Stomach (tissue), 9 donors: ENCODE results near the gene USO1. TPM values are rescaled to one million over a fixed set of nuclear protein-coding genes. Genes with fewer than 3 reads are reported as not detected.
A peak's percentile ranks its signal among the peaks of the same experiment; 100 is the strongest.

Experiments used
- DNase-seq, 2 donors: peaks; one replicate each; pipeline versions ENCODE4 v3.0.0 to v3.0.0-alpha.2; 2013 to 2019
- H3K27ac ChIP-seq, 5 donors: fragments of 200-600 bp in 4 of 5; sonication (generic) in 4 of 5; one replicate each; pipeline ENCODE4 v1.5.1; 2013 to 2019; ENCODE audit warnings: mild to moderate bottlenecking in 1 of 5, moderate library complexity in 1 of 5
- H3K27me3 ChIP-seq, 3 donors: fragments of 200-600 bp; sonication (generic); one replicate each; pipeline ENCODE4 v1.5.1; 2017 to 2019; ENCODE audit warnings: mixed run types in 1 of 3
- H3K36me3 ChIP-seq, 4 donors: fragments of 200-600 bp; sonication (generic); 1 replicate in 3 of 4; 2 replicates in 1 of 4; pipeline ENCODE4 v1.5.1; 2016 to 2019
- H3K4me1 ChIP-seq, 4 donors: fragments of 200-600 bp; sonication (generic); one replicate each; pipeline ENCODE4 v1.5.1; 2016 to 2019
- H3K4me3 ChIP-seq, 4 donors: fragments of 200-600 bp; sonication (generic) in 3 of 4; one replicate each; pipeline ENCODE4 v1.5.1; 2016 to 2019; ENCODE audit warnings: mild to moderate bottlenecking in 1 of 4
- H3K9me3 ChIP-seq, 4 donors: fragments of 200-600 bp; sonication (generic); one replicate each; pipeline ENCODE4 v1.5.1; 2016 to 2019
- CTCF ChIP-seq, 7 experiments: fragments of 450-650 bp in 4 of 7; fragments of 200-600 bp in 3 of 7; sonication (generic) in 3 of 7; IDR thresholded peaks; one replicate each; pipeline ENCODE4 v1.5.1; 2016 to 2019; ENCODE audit warnings: antibody characterized with exemption in 7 of 7, control low read depth in 2 of 7, mild to moderate bottlenecking in 1 of 7
- EP300 ChIP-seq: sonication (generic); formaldehyde crosslinking; IDR thresholded peaks from one replicate; pipeline ENCODE4 v1.6.1; 2017; ENCODE audit warnings: antibody characterized with exemption
- POLR2A ChIP-seq, 4 donors: fragments of 450-650 bp; IDR thresholded peaks; one replicate each; pipeline ENCODE4 v1.6.1; 2016; ENCODE audit warnings: antibody characterized with exemption in 4 of 4, control low read depth in 2 of 4, mild to moderate bottlenecking in 1 of 4, moderate library complexity in 1 of 4
- POLR2AphosphoS5 ChIP-seq, 3 donors: sonication (generic); formaldehyde crosslinking; IDR thresholded peaks; one replicate each; pipeline ENCODE4 v1.6.1; 2016; ENCODE audit warnings: antibody characterized with exemption in 3 of 3
- WGBS, 5 donors: extraction: QIAGEN DNeasy Blood & Tissue Kit in 3 of 5; methylation state at CpG; one replicate each; pipeline versions ENCODE4 v1.1.5 to v1.1.7; 2013 to 2018; 5-methylcytosine and 5-hydroxymethylcytosine counted together
- intact Hi-C: fragments of 100-400 bp; cut with DNase I; formaldehyde crosslinking; loops from one replicate; pipeline ENCODE4 v1.15.1; 2023; ENCODE audit warnings: low total_unique reads
- polyA plus RNA-seq, 3 donors: library from polyadenylated mRNA; stranded (reverse); fragments of 200-250 nt; gene quantifications; one replicate each; pipeline ENCODE4 v1.2.3, GENCODE V29; 2013
- total RNA-seq, 5 donors: library from RNA; depleted of rRNA; stranded (reverse); fragments of >200 nt; gene quantifications; one replicate each; pipeline versions ENCODE4 v1.1.0 to v1.2.3, GENCODE V29; 2014 to 2016
- donor health status: healthy with polysubstance abuse.
- donor health status: Bipolar disorder and iron deficiency.
- donor health status: healthy.

The USO1 gene
- total and polyA plus RNA-seq, 8 donors = 20.6 to 120 (median 39.1) TPM

GRCh38 chr4:75698162-75698962 is 26.0 kb upstream of the USO1 start:
- H3K27ac ChIP-seq = peak overlapping the region in 3 of 5 donors; percentile 19 to 53 (median 48)
- DNase-seq = peak in 1 of 2 donors; percentile 33
- WGBS, 5 donors = 68 to 79% (median 73%) methylated on average over 6 of the region's 6 CpGs
- H3K36me3 ChIP-seq = peaks cover 0 to 5% (median 0%) of the 10 kb centered on the region in 4 donors
- no peak for TF ChIP-seq POLR2A (IDR thresholded peaks at IDR 0.05)
- TF ChIP-seq CTCF (IDR thresholded peaks at IDR 0.05) = no peak
- TF ChIP-seq POLR2AphosphoS5 (IDR thresholded peaks at IDR 0.05) = no peak
- TF ChIP-seq EP300 = no peak
- intact Hi-C loops = no loop called here
- H3K9me3 ChIP-seq = no peaks in the 10 kb centered on the region
- H3K4me3 ChIP-seq = no peak overlapping the region
- H3K27me3 ChIP-seq = no peaks in the 10 kb centered on the region
- H3K4me1 ChIP-seq = peaks cover 0 to 9% (median 0%) of the 10 kb centered on the region in 4 donors

GRCh38 chr4:75698963-75699228 is 25.5 kb upstream of the USO1 start:
- Histone ChIP-seq H3K9me3 (no peaks in the 10 kb centered on the region), H3K4me1 (peaks cover 0 to 9% (median 0%) of the 10 kb centered on the region in 4 donors), H3K27me3 (no peaks in the 10 kb centered on the region), H3K36me3 (peaks cover 0 to 5% (median 0%) of the 10 kb centered on the region in 4 donors), H3K27ac (peak overlapping the region in 3 of 5 donors; percentile 19 to 53 (median 48)), H3K4me3 (no peak overlapping the region)
- intact Hi-C loops = no loop called here
- DNase-seq = no peak
- TF ChIP-seq POLR2A (IDR thresholded peaks at IDR 0.05) = no peak
- no peak for TF ChIP-seq CTCF (IDR thresholded peaks at IDR 0.05)
- TF ChIP-seq EP300 = no peak
- TF ChIP-seq POLR2AphosphoS5 (IDR thresholded peaks at IDR 0.05) = no peak
- 59 to 75% (median 70%) methylated on average over 2 of the region's 2 CpGs for WGBS, 5 donors

- DNase-seq = no peak
- H3K4me3 ChIP-seq = no peak overlapping the region
- H3K4me1 ChIP-seq = peaks cover 0 to 9% (median 0%) of the 10 kb centered on the region in 4 donors
- TF ChIP-seq CTCF (IDR thresholded peaks at IDR 0.05) = no peak
- TF ChIP-seq EP300 = no peak
- no peak for TF ChIP-seq POLR2A (IDR thresholded peaks at IDR 0.05)
- TF ChIP-seq POLR2AphosphoS5 (IDR thresholded peaks at IDR 0.05) = no peak
- H3K27ac ChIP-seq = peak overlapping the region in 1 of 5 donors; percentile 19
- H3K9me3 ChIP-seq = no peaks in the 10 kb centered on the region
- no peaks in the 10 kb centered on the region for H3K27me3 ChIP-seq
- peaks cover 0 to 3% (median 0%) of the 10 kb centered on the region in 4 donors for H3K36me3 ChIP-seq
- intact Hi-C loops = no loop called here
- 0 to 2% (median 0%) methylated on average over 1 of the region's 1 CpG for WGBS, 5 donors
Observed at GRCh38 chr4:75699299-75699698, 25.1 kb upstream of the USO1 start.

- no peak for TF ChIP-seq CTCF (IDR thresholded peaks at IDR 0.05)
- no peak for TF ChIP-seq POLR2AphosphoS5 (IDR thresholded peaks at IDR 0.05)
- no peak for TF ChIP-seq POLR2A (IDR thresholded peaks at IDR 0.05)
- TF ChIP-seq EP300 = no peak
- DNase-seq = no peak
- no peak overlapping the region for H3K27ac ChIP-seq
- no peaks in the 10 kb centered on the region for H3K27me3 ChIP-seq
- H3K9me3 ChIP-seq = no peaks in the 10 kb centered on the region
- no peak overlapping the region for H3K4me3 ChIP-seq
- intact Hi-C loops = no loop called here
- no peaks in the 10 kb centered on the region for H3K36me3 ChIP-seq
- 51 to 70% (median 69%) methylated on average over 4 of the region's 4 CpGs for WGBS, 5 donors
- no peaks in the 10 kb centered on the region for H3K4me1 ChIP-seq
Observed at GRCh38 chr4:75702919-75703411, 21.4 kb upstream of the USO1 start.
